Neural progenitor cell (in vitro differentiated cells): ENCODE results near the gene TACR1. TPM values are rescaled to one million over a fixed set of nuclear protein-coding genes. Genes with fewer than 3 reads are reported as not detected.

Experiments
- DNase-seq: peaks from one replicate; pipeline ENCODE4 v3.0.0-alpha.2; 2016; ENCODE audit warnings: low spot score
- H2AFZ ChIP-seq: fragments of 200-600 bp; sonication (generic); replicated peaks from 2 replicates; pipeline ENCODE4 v1.6.1; 2016; ENCODE audit warnings: antibody characterized with exemption
- H3F3A ChIP-seq: fragments of 200-600 bp; sonication (generic); 2 replicates; pipeline ENCODE4 v1.6.1; 2016; ENCODE audit warnings: antibody characterized with exemption, low read depth
- H3K27ac ChIP-seq: fragments of 200-600 bp; sonication (generic); 2 replicates; pipeline ENCODE4 v1.5.1; 2016; ENCODE audit warnings: mild to moderate bottlenecking
- H3K27me3 ChIP-seq: fragments of 200-600 bp; sonication (generic); 2 replicates; pipeline ENCODE4 v1.6.1; 2016; ENCODE audit warnings: mild to moderate bottlenecking, moderate library complexity
- H3K36me3 ChIP-seq: fragments of 200-600 bp; sonication (generic); 2 replicates; pipeline ENCODE4 v1.5.1; 2016
- H3K4me1 ChIP-seq: fragments of 200-600 bp; sonication (generic); 2 replicates; pipeline ENCODE4 v1.6.1; 2016; ENCODE audit warnings: mixed run types
- H3K4me2 ChIP-seq: fragments of 200-600 bp; sonication (generic); 2 replicates; pipeline ENCODE4 v1.6.1; 2016
- H3K4me3 ChIP-seq: fragments of 200-600 bp; sonication (generic); 2 replicates; pipeline ENCODE4 v1.5.1; 2016
- H3K79me2 ChIP-seq: fragments of 200-600 bp; sonication (generic); 2 replicates; pipeline ENCODE4 v1.6.1; 2016; ENCODE audit warnings: low read depth
- H3K9ac ChIP-seq: fragments of 200-600 bp; sonication (generic); 2 replicates; pipeline ENCODE4 v1.6.1; 2016
- H3K9me3 ChIP-seq: fragments of 200-600 bp; sonication (generic); 2 replicates; pipeline ENCODE4 v1.5.1; 2016; ENCODE audit warnings: low read depth
- H4K20me1 ChIP-seq: fragments of 200-600 bp; sonication (generic); 2 replicates; pipeline ENCODE4 v1.6.1; 2016; ENCODE audit warnings: low read depth
- H3K27ac Mint-ChIP-seq: 3 replicates; pipeline ENCODE4 v1.8.0; 2021; ENCODE audit warnings: mixed read lengths
- H3K27me3 Mint-ChIP-seq: 2 replicates; pipeline ENCODE4 v1.8.0; 2022; ENCODE audit warnings: low read depth, mild to moderate bottlenecking, inconsistent platforms, moderate library complexity, mixed read lengths; ENCODE audit not compliant: insufficient read depth
- H3K36me3 Mint-ChIP-seq: 3 replicates; pipeline ENCODE4 v1.8.0; 2021; ENCODE audit warnings: mixed read lengths
- H3K4me1 Mint-ChIP-seq: 3 replicates; pipeline ENCODE4 v1.8.0; 2021; ENCODE audit warnings: mixed read lengths
- H3K4me3 Mint-ChIP-seq: 3 replicates; pipeline ENCODE4 v1.8.0; 2021; ENCODE audit warnings: mild to moderate bottlenecking, moderate library complexity, mixed read lengths
- H3K9me3 Mint-ChIP-seq: 3 replicates; pipeline ENCODE4 v1.8.0; 2020; ENCODE audit warnings: mixed read lengths
- CTCF ChIP-seq: fragments of 200-600 bp; sonication (generic); IDR thresholded peaks from 2 replicates; pipeline ENCODE4 v1.5.1; 2017; ENCODE audit warnings: antibody characterized with exemption, mild to moderate bottlenecking
- EZH2 ChIP-seq: fragments of 200-600 bp; sonication (generic); IDR thresholded peaks from 2 replicates; pipeline ENCODE4 v1.6.1; 2017; ENCODE audit warnings: antibody characterized with exemption, mild to moderate bottlenecking, moderate library complexity
- EZH2phosphoT487 ChIP-seq: fragments of 200-600 bp; sonication (generic); IDR thresholded peaks from 2 replicates; pipeline ENCODE4 v1.6.1; 2017; ENCODE audit warnings: antibody characterized with exemption
- total RNA-seq: library from RNA; depleted of rRNA; stranded (reverse); fragments of >200 nt; gene quantifications from 2 replicates; pipeline ENCODE4 v1.2.3, GENCODE V29; 2015; ENCODE audit warnings: low replicate concordance

TACR1 gene
- total RNA-seq, 1 donor from 2014 or later, result not detected

- Histone ChIP-seq H3K9ac (no peak overlapping the region), H3K36me3 (no peaks in the 10 kb centered on the region), H3K27ac (no peak overlapping the region), H3K79me2 (no peaks in the 10 kb centered on the region), H3K27me3 (no peaks in the 10 kb centered on the region), H4K20me1 (no peaks in the 10 kb centered on the region), H3F3A (no peaks in the 10 kb centered on the region), H3K9me3 (no peaks in the 10 kb centered on the region), H3K4me2 (no peak overlapping the region), H3K4me3 (no peak overlapping the region), H3K4me1 (no peaks in the 10 kb centered on the region), H2AFZ (no peak overlapping the region)
- DNase-seq, result no peak
- no peaks in the 10 kb centered on the region for H3K9me3 Mint-ChIP-seq
- H3K27me3 Mint-ChIP-seq, result no peaks in the 10 kb centered on the region
- no peak overlapping the region for H3K4me3 Mint-ChIP-seq
- H3K27ac Mint-ChIP-seq, result no peak overlapping the region
- TF ChIP-seq EZH2phosphoT487 (no peak), EZH2 (no peak), CTCF (no peak)
- no peaks in the 10 kb centered on the region for H3K4me1 Mint-ChIP-seq
- H3K36me3 Mint-ChIP-seq, result no peaks in the 10 kb centered on the region
Observed at GRCh38 chr2:75134860-75135259, 64.5 kb downstream of the TACR1 start.

GRCh38 chr2:75133621-75134570, 65.4 kb downstream of the TACR1 start:
- Histone ChIP-seq H3K27me3 (no peaks in the 10 kb centered on the region), H3K9me3 (no peaks in the 10 kb centered on the region), H3K36me3 (no peaks in the 10 kb centered on the region), H2AFZ (no peak overlapping the region), H3K9ac (no peak overlapping the region), H3K4me2 (no peak overlapping the region), H3K4me1 (no peaks in the 10 kb centered on the region), H3K4me3 (no peak overlapping the region), H3K79me2 (no peaks in the 10 kb centered on the region), H3F3A (no peaks in the 10 kb centered on the region), H4K20me1 (no peaks in the 10 kb centered on the region), H3K27ac (no peak overlapping the region)
- no peaks in the 10 kb centered on the region for H3K27me3 Mint-ChIP-seq
- no peaks in the 10 kb centered on the region for H3K4me1 Mint-ChIP-seq
- TF ChIP-seq EZH2phosphoT487, result no peak
- no peak overlapping the region for H3K4me3 Mint-ChIP-seq
- H3K9me3 Mint-ChIP-seq, result no peaks in the 10 kb centered on the region
- no peak for DNase-seq
- H3K36me3 Mint-ChIP-seq, result no peaks in the 10 kb centered on the region
- H3K27ac Mint-ChIP-seq, result no peak overlapping the region

- Histone ChIP-seq H3K9ac (no peak overlapping the region), H4K20me1 (no peaks in the 10 kb centered on the region), H3K4me1 (no peaks in the 10 kb centered on the region), H3K4me3 (no peak overlapping the region), H3F3A (no peaks in the 10 kb centered on the region), H3K27me3 (no peaks in the 10 kb centered on the region), H3K36me3 (no peaks in the 10 kb centered on the region), H3K4me2 (no peak overlapping the region), H3K79me2 (no peaks in the 10 kb centered on the region), H3K9me3 (no peaks in the 10 kb centered on the region), H2AFZ (no peak overlapping the region), H3K27ac (no peak overlapping the region)
- Mint-ChIP-seq H3K4me1 (no peaks in the 10 kb centered on the region), H3K27me3 (no peaks in the 10 kb centered on the region), H3K27ac (no peak overlapping the region), H3K9me3 (no peaks in the 10 kb centered on the region), H3K4me3 (no peak overlapping the region), H3K36me3 (no peaks in the 10 kb centered on the region)
- DNase-seq, result no peak
- TF ChIP-seq EZH2, result no peak
- no peak for TF ChIP-seq CTCF
- no peak for TF ChIP-seq EZH2phosphoT487
Observed at GRCh38 chr2:75130171-75130570, 69.1 kb downstream of the TACR1 start.

GRCh38 chr2:75123876-75124275, 75.4 kb downstream of the TACR1 start:
- no peak overlapping the region for H3K4me2 ChIP-seq
- H2AFZ ChIP-seq, result no peak overlapping the region
- H4K20me1 ChIP-seq, result no peaks in the 10 kb centered on the region
- no peak overlapping the region for H3K9ac ChIP-seq
- H3K9me3 Mint-ChIP-seq, result no peaks in the 10 kb centered on the region
- H3K36me3 ChIP-seq, result no peaks in the 10 kb centered on the region
- H3K27ac ChIP-seq, result no peak overlapping the region
- no peak overlapping the region for H3K4me3 ChIP-seq
- DNase-seq, result no peak
- H3K27me3 Mint-ChIP-seq, result peaks cover 5% of the 10 kb centered on the region
- no peaks in the 10 kb centered on the region for H3K27me3 ChIP-seq
- H3K4me1 Mint-ChIP-seq, result no peaks in the 10 kb centered on the region
- H3K79me2 ChIP-seq, result no peaks in the 10 kb centered on the region
- H3K4me1 ChIP-seq, result no peaks in the 10 kb centered on the region
- H3K9me3 ChIP-seq, result no peaks in the 10 kb centered on the region
- TF ChIP-seq EZH2 (no peak), CTCF (no peak), EZH2phosphoT487 (no peak)
- no peak overlapping the region for H3K4me3 Mint-ChIP-seq
- no peaks in the 10 kb centered on the region for H3K36me3 Mint-ChIP-seq
- H3F3A ChIP-seq, result no peaks in the 10 kb centered on the region
- H3K27ac Mint-ChIP-seq, result no peak overlapping the region
